SJCRH30 (cell line): ENCODE measurements around the gene TMEM108. TPM values are rescaled to one million over a fixed set of nuclear protein-coding genes. Genes with fewer than 3 reads are reported as not detected.

ENCODE experiments used
- DNase-seq, 2 experiments: peaks; one replicate each; pipeline ENCODE4 v3.0.0-alpha.2; 2015 to 2020
- H3K27ac ChIP-seq: fragments of 250-450 bp; sonication (Bioruptor Pico); 2 replicates; pipeline ENCODE4 v1.5.1; 2020; ENCODE audit warnings: mild to moderate bottlenecking, moderate library complexity
- H3K27me3 ChIP-seq: fragments of 250-450 bp; sonication (Bioruptor Pico); 2 replicates; pipeline ENCODE4 v1.5.1; 2020; ENCODE audit warnings: mild to moderate bottlenecking, moderate library complexity
- H3K36me3 ChIP-seq: fragments of 250-450 bp; sonication (Bioruptor Pico); 2 replicates; pipeline ENCODE4 v1.5.1; 2020; ENCODE audit warnings: mild to moderate bottlenecking, moderate library complexity
- H3K4me1 ChIP-seq: fragments of 250-450 bp; sonication (Bioruptor Pico); 2 replicates; pipeline ENCODE4 v1.5.1; 2020; ENCODE audit warnings: mild to moderate bottlenecking, moderate library complexity
- H3K4me3 ChIP-seq: fragments of 250-450 bp; sonication (Bioruptor Pico); 2 replicates; pipeline ENCODE4 v1.5.1; 2020; ENCODE audit warnings: mild to moderate bottlenecking, moderate library complexity
- H3K9me3 ChIP-seq: fragments of 250-450 bp; sonication (Bioruptor Pico); replicated peaks from 2 replicates; pipeline ENCODE4 v1.5.1; 2020; ENCODE audit warnings: mild to moderate bottlenecking, moderate library complexity
- total RNA-seq: library from RNA; depleted of rRNA; stranded (reverse); fragments of >200 nt; shearing (Covaris generic); gene quantifications from 2 replicates; pipeline ENCODE4 v1.2.3, GENCODE V29; 2014

The TMEM108 gene
- total RNA-seq, 1 experiment from 2014 or later = 14.1 TPM

- no peak for DNase-seq
- no peak overlapping the region for H3K27ac ChIP-seq
- no peaks in the 10 kb centered on the region for H3K4me1 ChIP-seq
Observed at GRCh38 chr3:133264920-133265319, 226.7 kb downstream of the TMEM108 start.

GRCh38 chr3:133268726-133269134 is 230.5 kb downstream of the TMEM108 start:
- Histone ChIP-seq H3K36me3 (no peaks in the 10 kb centered on the region), H3K9me3 (no peaks in the 10 kb centered on the region), H3K4me3 (no peak overlapping the region), H3K27me3 (no peaks in the 10 kb centered on the region), H3K4me1 (no peaks in the 10 kb centered on the region), H3K27ac (no peak overlapping the region)
- DNase-seq = no peak

More at GRCh38 chr3:133264920-133265319, 226.7 kb downstream of the TMEM108 start:
- H3K9me3 ChIP-seq = no peaks in the 10 kb centered on the region
- no peaks in the 10 kb centered on the region for H3K36me3 ChIP-seq
- H3K4me3 ChIP-seq = no peak overlapping the region
- H3K27me3 ChIP-seq = no peaks in the 10 kb centered on the region

- Histone ChIP-seq H3K36me3 (no peaks in the 10 kb centered on the region), H3K9me3 (no peaks in the 10 kb centered on the region), H3K4me3 (no peak overlapping the region), H3K27ac (no peak overlapping the region), H3K27me3 (no peaks in the 10 kb centered on the region), H3K4me1 (no peaks in the 10 kb centered on the region)
- DNase-seq = no peak
Observed at GRCh38 chr3:133269393-133269792, 231.2 kb downstream of the TMEM108 start.

GRCh38 chr3:133270631-133271030 is 232.4 kb downstream of the TMEM108 start:
- DNase-seq = no peak
- H3K4me3 ChIP-seq = no peak overlapping the region
- no peaks in the 10 kb centered on the region for H3K4me1 ChIP-seq
- no peaks in the 10 kb centered on the region for H3K27me3 ChIP-seq
- no peak overlapping the region for H3K27ac ChIP-seq
- no peaks in the 10 kb centered on the region for H3K9me3 ChIP-seq
- no peaks in the 10 kb centered on the region for H3K36me3 ChIP-seq

- Histone ChIP-seq H3K36me3 (no peaks in the 10 kb centered on the region), H3K27ac (no peak overlapping the region), H3K27me3 (no peaks in the 10 kb centered on the region), H3K9me3 (no peaks in the 10 kb centered on the region), H3K4me3 (no peak overlapping the region), H3K4me1 (no peaks in the 10 kb centered on the region)
- DNase-seq = no peak
Observed at GRCh38 chr3:133271042-133271441, 232.9 kb downstream of the TMEM108 start.

GRCh38 chr3:133271539-133271938 is 233.3 kb downstream of the TMEM108 start:
- H3K9me3 ChIP-seq = no peaks in the 10 kb centered on the region
- no peaks in the 10 kb centered on the region for H3K27me3 ChIP-seq
- H3K27ac ChIP-seq = no peak overlapping the region

GRCh38 chr3:133273346-133273745 is 235.2 kb downstream of the TMEM108 start:
- no peaks in the 10 kb centered on the region for H3K27me3 ChIP-seq
- no peaks in the 10 kb centered on the region for H3K4me1 ChIP-seq
- H3K4me3 ChIP-seq = no peak overlapping the region
- no peaks in the 10 kb centered on the region for H3K36me3 ChIP-seq
- H3K27ac ChIP-seq = no peak overlapping the region
- DNase-seq = no peak
- H3K9me3 ChIP-seq = no peaks in the 10 kb centered on the region

More at GRCh38 chr3:133271539-133271938, 233.3 kb downstream of the TMEM108 start:
- H3K4me3 ChIP-seq = no peak overlapping the region
- no peak for DNase-seq
- no peaks in the 10 kb centered on the region for H3K4me1 ChIP-seq
- H3K36me3 ChIP-seq = no peaks in the 10 kb centered on the region

- H3K27ac ChIP-seq = no peak overlapping the region
- H3K9me3 ChIP-seq = no peaks in the 10 kb centered on the region
- H3K4me3 ChIP-seq = no peak overlapping the region
- H3K4me1 ChIP-seq = no peaks in the 10 kb centered on the region
- no peaks in the 10 kb centered on the region for H3K27me3 ChIP-seq
- DNase-seq = no peak
- no peaks in the 10 kb centered on the region for H3K36me3 ChIP-seq
Observed at GRCh38 chr3:133274477-133274876, 236.3 kb downstream of the TMEM108 start.

GRCh38 chr3:133276594-133276993 is 238.4 kb downstream of the TMEM108 start:
- H3K27me3 ChIP-seq = no peaks in the 10 kb centered on the region
- H3K36me3 ChIP-seq = no peaks in the 10 kb centered on the region
- no peak overlapping the region for H3K27ac ChIP-seq
- no peak overlapping the region for H3K4me3 ChIP-seq
- no peaks in the 10 kb centered on the region for H3K4me1 ChIP-seq
- DNase-seq = no peak
- no peaks in the 10 kb centered on the region for H3K9me3 ChIP-seq

GRCh38 chr3:133277813-133278212 is 239.6 kb downstream of the TMEM108 start:
- no peak for DNase-seq

GRCh38 chr3:133278260-133279043 is 240.3 kb downstream of the TMEM108 start:
- Histone ChIP-seq H3K27me3 (no peaks in the 10 kb centered on the region), H3K9me3 (no peaks in the 10 kb centered on the region), H3K27ac (no peak overlapping the region), H3K36me3 (no peaks in the 10 kb centered on the region), H3K4me3 (no peak overlapping the region), H3K4me1 (no peaks in the 10 kb centered on the region)
- DNase-seq = no peak

More at GRCh38 chr3:133277813-133278212, 239.6 kb downstream of the TMEM108 start:
- Histone ChIP-seq H3K27me3 (no peaks in the 10 kb centered on the region), H3K4me1 (no peaks in the 10 kb centered on the region), H3K27ac (no peak overlapping the region), H3K36me3 (no peaks in the 10 kb centered on the region), H3K4me3 (no peak overlapping the region), H3K9me3 (no peaks in the 10 kb centered on the region)

GRCh38 chr3:133280586-133280985 is 242.4 kb downstream of the TMEM108 start:
- H3K9me3 ChIP-seq = no peaks in the 10 kb centered on the region
- H3K27me3 ChIP-seq = no peaks in the 10 kb centered on the region
- no peak overlapping the region for H3K4me3 ChIP-seq
- no peaks in the 10 kb centered on the region for H3K36me3 ChIP-seq
- DNase-seq = peak; percentile 5 to 19
- H3K27ac ChIP-seq = no peak overlapping the region
- H3K4me1 ChIP-seq = no peaks in the 10 kb centered on the region

GRCh38 chr3:133282236-133282635 is 244.0 kb downstream of the TMEM108 start:
- H3K27me3 ChIP-seq = no peaks in the 10 kb centered on the region
- no peaks in the 10 kb centered on the region for H3K9me3 ChIP-seq
- no peak overlapping the region for H3K4me3 ChIP-seq
- no peak for DNase-seq
- no peaks in the 10 kb centered on the region for H3K4me1 ChIP-seq
- H3K36me3 ChIP-seq = no peaks in the 10 kb centered on the region
- no peak overlapping the region for H3K27ac ChIP-seq

- Histone ChIP-seq H3K27ac (no peak overlapping the region), H3K9me3 (no peaks in the 10 kb centered on the region), H3K27me3 (no peaks in the 10 kb centered on the region), H3K36me3 (no peaks in the 10 kb centered on the region), H3K4me1 (no peaks in the 10 kb centered on the region), H3K4me3 (no peak overlapping the region)
- DNase-seq = no peak
Observed at GRCh38 chr3:133283958-133284807, 246.0 kb downstream of the TMEM108 start.

- Histone ChIP-seq H3K9me3 (no peaks in the 10 kb centered on the region), H3K27me3 (no peaks in the 10 kb centered on the region), H3K36me3 (no peaks in the 10 kb centered on the region), H3K4me1 (peaks cover 26% of the 10 kb centered on the region), H3K4me3 (no peak overlapping the region), H3K27ac (no peak overlapping the region)
- DNase-seq = no peak
Observed at GRCh38 chr3:133289322-133289721, 251.1 kb downstream of the TMEM108 start.
